ENCODE measurements around the gene DNAJC8.
A peak's percentile ranks its signal among the peaks of the same experiment; 100 is the strongest.

The DNAJC8 gene

GRCh38 chr1:28232558-28233263 lies at the start of gene DNAJC8:
DNAJC8 (minus strand) TSS chr1:28233029; CDS start chr1:28232998, 31 bp downstream.
- DNase-seq (ENCODE audit: low read depth, low spot score) = peak; percentile 96
- Histone ChIP-seq H3K9ac (ENCODE audit: insufficient read length, low read depth) (peak within 1 kb of the TSS; percentile 100), H3K27me3 (ENCODE audit: insufficient read depth, insufficient read length) (no peaks in the 10 kb centered on the region), H3K36me3 (ENCODE audit: insufficient read depth, insufficient read length, low read length) (peaks cover 48% of the 10 kb centered on the region), H3K4me3 (ENCODE audit: insufficient read length, low read depth) (peak within 1 kb of the TSS; percentile 100), H3K9me3 (ENCODE audit: insufficient read depth, low read length) (no peaks in the 10 kb centered on the region), H3K4me1 (ENCODE audit: insufficient read depth, insufficient read length) (no peaks in the 10 kb centered on the region)
- TF ChIP-seq SUZ12 (IDR thresholded peaks at IDR 0.05; ENCODE audit: extremely low read depth, insufficient read depth, insufficient read length) = no peak
- peak; percentile 91 for TF ChIP-seq YY1 (IDR thresholded peaks at IDR 0.05; ENCODE audit: insufficient read depth, insufficient read length)

DNA sequence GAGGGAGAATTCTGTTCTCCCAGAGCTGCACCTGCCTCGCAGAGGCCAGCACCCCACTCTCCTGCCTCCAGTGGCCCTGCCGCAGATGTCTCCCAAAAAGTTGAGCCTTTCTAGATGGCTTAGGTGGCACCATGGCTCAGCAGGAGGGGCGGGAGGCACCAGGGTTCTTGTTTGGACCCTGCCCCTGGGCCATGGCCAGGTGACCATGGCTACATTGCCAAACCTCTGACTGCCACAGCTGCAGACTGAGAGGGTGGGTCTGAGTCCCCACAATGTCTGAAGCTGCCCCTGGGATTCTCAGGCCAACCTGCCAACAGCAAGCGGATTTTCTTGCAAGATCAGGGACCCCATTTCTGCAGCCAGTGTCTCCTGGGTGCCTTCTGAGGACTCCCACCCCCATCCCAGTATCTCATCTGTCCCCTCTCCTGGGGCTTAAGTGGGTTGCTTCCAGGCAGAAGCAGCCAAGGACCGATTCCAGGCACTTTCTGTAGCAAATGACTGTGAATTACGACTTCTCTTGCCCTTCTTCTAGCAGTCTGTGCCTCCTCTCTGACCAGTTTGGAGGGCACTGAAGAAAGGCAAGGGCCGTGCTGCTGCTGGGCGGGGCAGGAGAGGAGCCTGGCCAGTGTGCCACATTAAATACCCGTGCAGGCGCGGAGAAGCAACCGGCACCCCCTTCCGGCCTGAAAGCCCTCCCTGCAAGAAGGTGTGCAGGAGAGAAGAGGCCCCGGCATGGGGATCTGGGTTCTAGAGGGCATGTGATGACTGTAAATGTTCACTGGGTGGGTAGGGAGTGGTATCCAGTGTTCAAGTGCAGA lies 49.0 kb upstream of the DNAJC8 start:
- TF ChIP-seq ZNF274 (IDR thresholded peaks at IDR 0.05; ENCODE audit: low read depth, low read length) (no peak), SUZ12 (IDR thresholded peaks at IDR 0.05; ENCODE audit: extremely low read depth, insufficient read depth, insufficient read length) (no peak), YY1 (IDR thresholded peaks at IDR 0.05; ENCODE audit: insufficient read depth, insufficient read length) (no peak)
- H3K4me1 ChIP-seq (ENCODE audit: insufficient read depth, insufficient read length) = no peaks in the 10 kb centered on the region
- H3K36me3 ChIP-seq (ENCODE audit: insufficient read depth, insufficient read length, low read length) = peaks cover 64% of the 10 kb centered on the region
- H3K9me3 ChIP-seq (ENCODE audit: insufficient read depth, low read length) = no peaks in the 10 kb centered on the region
- no peak overlapping the region for H3K9ac ChIP-seq (ENCODE audit: insufficient read length, low read depth)
- no peak for DNase-seq (ENCODE audit: low read depth, low spot score)
- H3K27me3 ChIP-seq (ENCODE audit: insufficient read depth, insufficient read length) = no peaks in the 10 kb centered on the region
- no peak overlapping the region for H3K4me3 ChIP-seq (ENCODE audit: insufficient read length, low read depth)

DNA sequence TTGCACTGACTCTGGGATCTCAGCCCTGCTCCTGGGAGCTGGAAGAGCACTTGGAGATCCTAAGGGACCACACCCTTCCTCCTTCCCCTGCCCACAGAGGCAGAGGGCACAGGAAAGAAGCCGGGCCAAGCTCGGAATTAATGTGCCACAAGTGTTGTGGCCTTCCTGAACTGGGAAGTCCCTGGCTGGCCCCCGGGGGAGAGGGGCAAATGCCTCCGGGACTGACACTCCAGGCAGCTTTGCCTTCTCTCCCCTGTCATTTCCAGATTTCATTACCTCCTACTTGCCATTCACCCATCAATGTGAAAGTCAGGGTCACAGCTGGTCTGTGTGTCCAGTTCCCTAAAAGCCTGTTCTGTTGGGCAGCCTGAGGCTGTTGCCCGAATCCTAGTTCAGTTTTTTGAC lies 48.1 kb upstream of the DNAJC8 start:
- Histone ChIP-seq H3K9me3 (ENCODE audit: insufficient read depth, low read length) (no peaks in the 10 kb centered on the region), H3K9ac (ENCODE audit: insufficient read length, low read depth) (no peak overlapping the region), H3K4me1 (ENCODE audit: insufficient read depth, insufficient read length) (no peaks in the 10 kb centered on the region), H3K27me3 (ENCODE audit: insufficient read depth, insufficient read length) (no peaks in the 10 kb centered on the region), H3K36me3 (ENCODE audit: insufficient read depth, insufficient read length, low read length) (peaks cover 70% of the 10 kb centered on the region), H3K4me3 (ENCODE audit: insufficient read length, low read depth) (no peak overlapping the region)
- DNase-seq (ENCODE audit: low read depth, low spot score) = no peak
- TF ChIP-seq SUZ12 (IDR thresholded peaks at IDR 0.05; ENCODE audit: extremely low read depth, insufficient read depth, insufficient read length) = no peak
- no peak for TF ChIP-seq ZNF274 (IDR thresholded peaks at IDR 0.05; ENCODE audit: low read depth, low read length)
- TF ChIP-seq YY1 (IDR thresholded peaks at IDR 0.05; ENCODE audit: insufficient read depth, insufficient read length) = no peak

- H3K4me3 ChIP-seq (ENCODE audit: insufficient read length, low read depth) = no peak overlapping the region
- TF ChIP-seq SUZ12 (IDR thresholded peaks at IDR 0.05; ENCODE audit: extremely low read depth, insufficient read depth, insufficient read length) (no peak), ZNF274 (IDR thresholded peaks at IDR 0.05; ENCODE audit: low read depth, low read length) (no peak), YY1 (IDR thresholded peaks at IDR 0.05; ENCODE audit: insufficient read depth, insufficient read length) (no peak)
- H3K27me3 ChIP-seq (ENCODE audit: insufficient read depth, insufficient read length) = no peaks in the 10 kb centered on the region
- H3K36me3 ChIP-seq (ENCODE audit: insufficient read depth, insufficient read length, low read length) = peaks cover 75% of the 10 kb centered on the region
- no peak for DNase-seq (ENCODE audit: low read depth, low spot score)
- H3K9me3 ChIP-seq (ENCODE audit: insufficient read depth, low read length) = no peaks in the 10 kb centered on the region
- no peaks in the 10 kb centered on the region for H3K4me1 ChIP-seq (ENCODE audit: insufficient read depth, insufficient read length)
- H3K9ac ChIP-seq (ENCODE audit: insufficient read length, low read depth) = no peak overlapping the region
These were observed 47.7 kb upstream of the DNAJC8 start for GRCh38 chr1:28280501-28280900.

DNA sequence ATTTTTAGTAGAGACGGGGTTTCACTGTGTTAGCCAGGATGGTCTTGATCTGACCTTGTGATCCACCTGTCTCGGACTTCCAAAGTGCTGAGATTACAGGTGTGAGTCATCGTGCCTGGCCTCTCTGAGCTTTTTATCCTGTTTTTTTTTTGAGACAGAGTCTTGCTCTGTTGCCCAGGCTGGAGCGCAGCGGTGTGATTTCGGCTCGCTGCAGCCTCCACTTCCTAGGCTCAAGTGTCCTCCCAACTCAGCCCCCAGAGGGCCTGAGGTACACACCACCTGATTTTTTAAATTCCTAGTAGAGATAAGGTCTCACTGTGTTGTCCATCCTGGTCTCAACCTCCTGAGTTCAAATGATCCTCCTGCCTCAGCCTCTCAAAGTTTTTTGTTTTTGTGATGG lies 46.9 kb upstream of the DNAJC8 start:
- no peak for TF ChIP-seq SUZ12 (IDR thresholded peaks at IDR 0.05; ENCODE audit: extremely low read depth, insufficient read depth, insufficient read length)
- TF ChIP-seq YY1 (IDR thresholded peaks at IDR 0.05; ENCODE audit: insufficient read depth, insufficient read length) = no peak
- no peak for TF ChIP-seq ZNF274 (IDR thresholded peaks at IDR 0.05; ENCODE audit: low read depth, low read length)
- no peaks in the 10 kb centered on the region for H3K4me1 ChIP-seq (ENCODE audit: insufficient read depth, insufficient read length)
- H3K9ac ChIP-seq (ENCODE audit: insufficient read length, low read depth) = no peak overlapping the region
- H3K36me3 ChIP-seq (ENCODE audit: insufficient read depth, insufficient read length, low read length) = peaks cover 82% of the 10 kb centered on the region
- no peaks in the 10 kb centered on the region for H3K27me3 ChIP-seq (ENCODE audit: insufficient read depth, insufficient read length)
- H3K9me3 ChIP-seq (ENCODE audit: insufficient read depth, low read length) = no peaks in the 10 kb centered on the region
- no peak overlapping the region for H3K4me3 ChIP-seq (ENCODE audit: insufficient read length, low read depth)
- DNase-seq (ENCODE audit: low read depth, low spot score) = no peak

DNA sequence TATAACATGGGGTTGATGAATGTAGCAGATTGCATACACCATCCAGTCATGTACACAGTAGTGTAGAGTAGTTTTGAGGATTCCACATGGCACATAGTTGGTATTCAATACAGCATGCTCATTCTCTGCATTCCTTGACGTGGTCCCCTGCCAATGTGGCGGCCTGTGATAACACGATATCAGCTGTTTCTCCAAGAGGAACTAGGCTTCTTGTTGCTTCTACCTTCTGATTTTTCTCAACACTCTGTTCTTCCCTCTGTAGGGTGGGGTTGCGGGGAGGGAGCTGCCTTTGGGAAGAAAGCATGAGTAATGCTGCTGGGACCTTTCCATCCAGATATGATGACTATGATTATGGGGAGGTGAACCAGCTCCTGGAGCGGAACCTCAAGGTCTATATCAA lies 45.9 kb upstream of the DNAJC8 start:
- no peaks in the 10 kb centered on the region for H3K27me3 ChIP-seq (ENCODE audit: insufficient read depth, insufficient read length)
- no peak overlapping the region for H3K4me3 ChIP-seq (ENCODE audit: insufficient read length, low read depth)
- H3K36me3 ChIP-seq (ENCODE audit: insufficient read depth, insufficient read length, low read length) = peaks cover 92% of the 10 kb centered on the region
- no peak overlapping the region for H3K9ac ChIP-seq (ENCODE audit: insufficient read length, low read depth)
- TF ChIP-seq ZNF274 (IDR thresholded peaks at IDR 0.05; ENCODE audit: low read depth, low read length) = no peak
- TF ChIP-seq YY1 (IDR thresholded peaks at IDR 0.05; ENCODE audit: insufficient read depth, insufficient read length) = no peak
- no peak for TF ChIP-seq SUZ12 (IDR thresholded peaks at IDR 0.05; ENCODE audit: extremely low read depth, insufficient read depth, insufficient read length)
- no peak for DNase-seq (ENCODE audit: low read depth, low spot score)
- no peaks in the 10 kb centered on the region for H3K4me1 ChIP-seq (ENCODE audit: insufficient read depth, insufficient read length)
- H3K9me3 ChIP-seq (ENCODE audit: insufficient read depth, low read length) = no peaks in the 10 kb centered on the region

- peaks cover 90% of the 10 kb centered on the region for H3K36me3 ChIP-seq (ENCODE audit: insufficient read depth, insufficient read length, low read length)
- TF ChIP-seq ZNF274 (IDR thresholded peaks at IDR 0.05; ENCODE audit: low read depth, low read length) (no peak), YY1 (IDR thresholded peaks at IDR 0.05; ENCODE audit: insufficient read depth, insufficient read length) (no peak), SUZ12 (IDR thresholded peaks at IDR 0.05; ENCODE audit: extremely low read depth, insufficient read depth, insufficient read length) (no peak)
- no peak overlapping the region for H3K4me3 ChIP-seq (ENCODE audit: insufficient read length, low read depth)
- no peak for DNase-seq (ENCODE audit: low read depth, low spot score)
- H3K4me1 ChIP-seq (ENCODE audit: insufficient read depth, insufficient read length) = peaks cover 2% of the 10 kb centered on the region
- no peaks in the 10 kb centered on the region for H3K9me3 ChIP-seq (ENCODE audit: insufficient read depth, low read length)
- H3K9ac ChIP-seq (ENCODE audit: insufficient read length, low read depth) = no peak overlapping the region
- H3K27me3 ChIP-seq (ENCODE audit: insufficient read depth, insufficient read length) = no peaks in the 10 kb centered on the region
These were observed 40.5 kb upstream of the DNAJC8 start for GRCh38 chr1:28273216-28273860.
